HepG2 (cell line): Measurements from ENCODE around the gene POU6F2. TPM values are rescaled to one million over a fixed set of nuclear protein-coding genes. Genes with fewer than 3 reads are reported as not detected.

Experiments used
- ATAC-seq: fragments of 200-7000 bp; cut with Tn5 transposase; 3 replicates; pipeline ENCODE4 v1.9.1; 2020; ENCODE audit warnings: mild to moderate bottlenecking, moderate library complexity
- BruUV-seq: library from RNA; stranded (reverse); fragments of 400-500 nt; replicated peaks from 2 replicates; lab custom pipeline; 2021; lab: Mats Ljungman, UMichigan
- CTCF ChIA-PET: fragments of 300-600 bp; formaldehyde crosslinking; extraction: SDS; loops from one replicate; lab custom pipeline; 2021; ENCODE audit warnings: low total read pairs, inconsistent platforms, low intra/inter-chr PET ratio; lab: Yijun Ruan, JAX
- POLR2A ChIA-PET: fragments of 350-600 bp; sonication (Branson Sonifier 250); formaldehyde crosslinking; loops from one replicate; lab custom pipeline; 2020; ENCODE audit warnings: antibody characterized with exemption, inconsistent platforms; lab: Yijun Ruan, JAX
- DNase-seq: peaks from one replicate; pipeline ENCODE4 v3.0.0-alpha.2; 2015; ENCODE audit warnings: low spot score
- FAIRE-seq: peaks from 3 replicates; lab custom pipeline; 2011; peaks lifted over from hg19 to GRCh38; lab: Jason Lieb, UNC
- H2AFZ ChIP-seq: one replicate; pipeline ENCODE4 v1.6.1; 2011; ENCODE audit warnings: low read length, inconsistent platforms
- H3K27ac ChIP-seq: fragments of 300-600 bp; 3 replicates; pipeline ENCODE4 v1.8.0; 2011; ENCODE audit warnings: mixed run types, mild to moderate bottlenecking, mixed read lengths, low read length, inconsistent platforms; ENCODE audit not compliant: insufficient read depth; ENCODE audit errors: extremely low read length
- H3K27me3 ChIP-seq, 2 experiments: fragments of 200-600 bp in 1 of 2; 2 replicates in 1 of 2; 3 replicates in 1 of 2; pipeline versions ENCODE4 v1.6.0 to v1.8.0; 2011; ENCODE audit warnings: low read length in 2 of 2, mild to moderate bottlenecking in 2 of 2, moderate library complexity in 2 of 2, inconsistent platforms in 1 of 2; ENCODE audit not compliant: insufficient read depth in 2 of 2, control insufficient read depth in 1 of 2
- H3K36me3 ChIP-seq, 2 experiments: fragments of 200-600 bp in 1 of 2; replicated peaks in 1 of 2; 2 replicates in 1 of 2; 3 replicates in 1 of 2; pipeline versions ENCODE4 v1.5.1 to v1.8.0; 2011; ENCODE audit warnings: low read length in 2 of 2, inconsistent platforms in 1 of 2; ENCODE audit not compliant: insufficient read depth in 2 of 2, control insufficient read depth in 1 of 2
- H3K4me1 ChIP-seq: 2 replicates; pipeline ENCODE4 v1.5.1; 2012; ENCODE audit warnings: low read length, inconsistent platforms; ENCODE audit not compliant: insufficient read depth
- H3K4me2 ChIP-seq: 2 replicates; pipeline ENCODE4 v1.6.0; 2011; ENCODE audit warnings: low read depth, low read length, inconsistent platforms
- H3K4me3 ChIP-seq, 3 experiments: fragments of 200-600 bp in 1 of 3; sonication (generic), shearing (Covaris generic) in 1 of 3; replicated peaks in 1 of 3; 2 replicates each; pipeline ENCODE4 v1.5.1; 2011 to 2016; ENCODE audit warnings: low read length in 3 of 3, inconsistent platforms in 2 of 3, low read depth in 2 of 3, mild to moderate bottlenecking in 2 of 3, control low read depth in 1 of 3, mixed read lengths in 1 of 3; ENCODE audit not compliant: insufficient read depth in 1 of 3
- H3K79me2 ChIP-seq: one replicate; pipeline ENCODE4 v1.6.1; 2011; ENCODE audit warnings: low read length, inconsistent platforms; ENCODE audit not compliant: insufficient read depth
- H3K9ac ChIP-seq: 2 replicates; pipeline ENCODE4 v1.6.0; 2011; ENCODE audit warnings: mild to moderate bottlenecking, low read depth, low read length, inconsistent platforms; ENCODE audit not compliant: insufficient read depth
- H3K9me3 ChIP-seq: 2 replicates; pipeline ENCODE4 v1.5.1; 2012; ENCODE audit warnings: mild to moderate bottlenecking, low read length
- H4K20me1 ChIP-seq: 2 replicates; pipeline ENCODE4 v1.6.0; 2011; ENCODE audit warnings: inconsistent platforms, mild to moderate bottlenecking, low read length, moderate library complexity; ENCODE audit not compliant: insufficient read depth
- ATF5 ChIP-seq: sonication (generic); formaldehyde crosslinking; IDR thresholded peaks from 2 replicates; pipeline ENCODE4 v1.4.0; 2020; ENCODE audit warnings: mild to moderate bottlenecking, low read depth, missing genetic modification reagents
- HNRNPUL1 ChIP-seq: fragments of 200-400 bp; formaldehyde crosslinking; IDR thresholded peaks from 2 replicates; pipeline ENCODE4 v1.6.1; 2017; ENCODE audit warnings: low read depth, mild to moderate bottlenecking, low read length, moderate library complexity
- IKZF5 ChIP-seq: IDR thresholded peaks from 2 replicates; pipeline ENCODE4 v1.6.1; 2018; ENCODE audit warnings: missing genetic modification reagents, mild to moderate bottlenecking, missing compliant biosample characterization
- PATZ1 ChIP-seq: sonication (generic); formaldehyde crosslinking; IDR thresholded peaks from 2 replicates; pipeline ENCODE4 v1.4.0; 2020; ENCODE audit warnings: missing genetic modification reagents
- RERE ChIP-seq: IDR thresholded peaks from 2 replicates; pipeline ENCODE4 v1.6.1; 2016; ENCODE audit warnings: low read depth, missing genetic modification reagents, missing compliant biosample characterization
- TP53 ChIP-seq: sonication (generic); formaldehyde crosslinking; conservative IDR thresholded peaks from 2 replicates; pipeline ENCODE4 v1.4.0; 2020; ENCODE audit warnings: missing genetic modification reagents
- ZFP41 ChIP-seq: sonication (generic); formaldehyde crosslinking; IDR thresholded peaks from 2 replicates; pipeline ENCODE4 v1.4.0; 2020; ENCODE audit warnings: mild to moderate bottlenecking, missing genetic modification reagents, borderline replicate concordance
- ZNF430 ChIP-seq: sonication (generic); formaldehyde crosslinking; IDR thresholded peaks from 2 replicates; pipeline ENCODE4 v1.9.0; 2021; ENCODE audit warnings: mild to moderate bottlenecking, missing genetic modification reagents
- ZNF747 ChIP-seq: sonication (generic); formaldehyde crosslinking; IDR thresholded peaks from 2 replicates; pipeline ENCODE4 v1.8.1; 2023; ENCODE audit warnings: missing genetic modification reagents, mild to moderate bottlenecking, borderline replicate concordance
- ZNF800 ChIP-seq: sonication (generic); formaldehyde crosslinking; IDR thresholded peaks from 2 replicates; pipeline ENCODE4 v1.4.0; 2020; ENCODE audit warnings: missing genetic modification reagents
- ZNF83 ChIP-seq: sonication (generic); formaldehyde crosslinking; IDR thresholded peaks from 2 replicates; pipeline ENCODE4 v1.4.0; 2020; ENCODE audit warnings: missing genetic modification reagents, mild to moderate bottlenecking, borderline replicate concordance
- WGBS: methylation state at CpG from one replicate; pipeline ENCODE4 v1.1.6; 2017; ENCODE audit warnings: low lambda C conversion rate; 5-methylcytosine and 5-hydroxymethylcytosine counted together
- in situ Hi-C: cut with HindIII; loops from 2 replicates; pipeline ENCODE4 v1.10.0; 2017; ENCODE audit warnings: low pct_unique_long_range_greater_than_20kb; ENCODE audit not compliant: extremely low pct_ligation_motif_present
- intact Hi-C: fragments of 100-400 bp; cut with micrococcal nuclease; formaldehyde crosslinking; loops from one replicate; pipeline ENCODE4 v1.10.0; 2022; ENCODE audit not compliant: unreplicated experiment
- polyA plus RNA-seq, 8 experiments: library from polyadenylated mRNA; depleted of rRNA in 3 of 8; stranded (reverse) in 7 of 8; unstranded in 1 of 8; fragments of >200 nt; fragmentation: Illumina TruSeq in 4 of 8; extraction: Trizol in 4 of 8; gene quantifications; 2 replicates each; pipeline versions ENCODE4 v1.2.1 to v1.2.3, GENCODE V29; 2011 to 2016; ENCODE audit warnings: low read depth in 4 of 8, missing spikeins in 1 of 8, mixed read lengths in 1 of 8; ENCODE audit not compliant: insufficient read depth in 1 of 8
- total RNA-seq, 5 experiments: library from RNA; depleted of rRNA; stranded (reverse); fragments of >200 nt; fragmentation: Illumina TruSeq; extraction: Trizol; gene quantifications; 2 replicates each; pipeline ENCODE4 v1.2.3, GENCODE V29; 2016; ENCODE audit warnings: low read depth in 1 of 5

POU6F2 gene
- total and polyA plus RNA-seq, 2 of the 13 experiments (the other 11 are each of a cell fraction or from before 2014, with no cell fraction given): not detected

GRCh38 chr7:39460486-39460885 lies 482.8 kb downstream of the POU6F2 start:
- no peak for ATAC-seq
- BruUV-seq: no TSS peak
- no peak for FAIRE-seq
- Histone ChIP-seq H3K4me1 (peaks cover 16% of the 10 kb centered on the region), H3K36me3 (no peaks in the 10 kb centered on the region), H3K27me3 (peaks cover 0 to 26% of the 10 kb centered on the region in 2 experiments; a peak in 2 of 5 replicates), H3K79me2 (no peaks in the 10 kb centered on the region), H2AFZ (no peak overlapping the region), H4K20me1 (no peaks in the 10 kb centered on the region), H3K4me3 (no peak overlapping the region), H3K9ac (no peak overlapping the region)
- intact Hi-C loops (no loop called here), in situ Hi-C loops (no loop called here)
- DNase-seq: no peak
- CTCF ChIA-PET: no interaction called here
- no peak for TF ChIP-seq IKZF5
- no peak for TF ChIP-seq ZFP41
- TF ChIP-seq RERE (CRISPR knock-in tag): no peak
- TF ChIP-seq ZNF83 (CRISPR knock-in tag): no peak
- TF ChIP-seq ZNF747: no peak
- no peak for TF ChIP-seq ZNF800
- no peak for TF ChIP-seq TP53 (CRISPR knock-in tag)
- TF ChIP-seq HNRNPUL1: no peak
- no peak for TF ChIP-seq ATF5 (CRISPR knock-in tag)
- TF ChIP-seq PATZ1: no peak
- TF ChIP-seq ZNF430 (CRISPR knock-in tag): no peak
- TF ChIP-seq, all 625 proteins: peak for 0
- no peak overlapping the region for H3K4me2 ChIP-seq
- no peak overlapping the region for H3K27ac ChIP-seq
- POLR2A ChIA-PET: no interaction called here
- H3K9me3 ChIP-seq: no peaks in the 10 kb centered on the region
- WGBS: 78% methylated on average over 18 of the region's 20 CpGs
